Tibial artery (tissue), 4 donors: ENCODE data around the gene OVOL2.
"Not testable (repeated sequence)": the region's sequence is repeated elsewhere in the genome, so short reads cannot be mapped to it uniquely, and the experiment has no call there.

Source experiments
- DNase-seq, 2 donors: peaks; one replicate each; pipeline ENCODE4 v3.0.0-alpha.2; 2019
- H3K27ac ChIP-seq, 2 donors: fragments of 200-600 bp; sonication (generic) in 1 of 2; 1 replicate in 1 of 2; 2 replicates in 1 of 2; pipeline ENCODE4 v1.5.1; 2018 to 2019; ENCODE audit warnings: mild to moderate bottlenecking in 1 of 2
- H3K27me3 ChIP-seq, 2 donors: fragments of 200-600 bp; sonication (generic) in 1 of 2; one replicate each; pipeline versions ENCODE4 v1.5.1 to v1.6.0; 2016 to 2019
- H3K36me3 ChIP-seq, 3 donors: fragments of 200-600 bp; sonication (generic) in 2 of 3; one replicate each; pipeline ENCODE4 v1.5.1; 2016 to 2019; ENCODE audit warnings: mild to moderate bottlenecking in 2 of 3
- H3K4me1 ChIP-seq, 4 donors: fragments of 200-600 bp; sonication (generic) in 2 of 4; 1 replicate in 3 of 4; 2 replicates in 1 of 4; pipeline ENCODE4 v1.5.1; 2016 to 2019
- H3K4me3 ChIP-seq, 2 donors: fragments of 200-600 bp; sonication (generic) in 1 of 2; 1 replicate in 1 of 2; 2 replicates in 1 of 2; pipeline ENCODE4 v1.5.1; 2018 to 2019; ENCODE audit warnings: mild to moderate bottlenecking in 2 of 2
- H3K9me3 ChIP-seq, 3 donors: fragments of 200-600 bp; sonication (generic) in 1 of 3; one replicate each; pipeline ENCODE4 v1.5.1; 2016 to 2019
- CTCF ChIP-seq, 2 experiments: fragments of 200-600 bp in 1 of 2; fragments of 450-650 bp in 1 of 2; IDR thresholded peaks; one replicate each; pipeline ENCODE4 v1.5.1; 2017 to 2019; ENCODE audit warnings: antibody characterized with exemption in 2 of 2, mild to moderate bottlenecking in 1 of 2, moderate library complexity in 1 of 2
- intact Hi-C: fragments of 100-400 bp; cut with DNase I; formaldehyde crosslinking; loops from one replicate; pipeline ENCODE4 v1.15.0; 2023; ENCODE audit warnings: low total_unique reads

Gene OVOL2

DNA sequence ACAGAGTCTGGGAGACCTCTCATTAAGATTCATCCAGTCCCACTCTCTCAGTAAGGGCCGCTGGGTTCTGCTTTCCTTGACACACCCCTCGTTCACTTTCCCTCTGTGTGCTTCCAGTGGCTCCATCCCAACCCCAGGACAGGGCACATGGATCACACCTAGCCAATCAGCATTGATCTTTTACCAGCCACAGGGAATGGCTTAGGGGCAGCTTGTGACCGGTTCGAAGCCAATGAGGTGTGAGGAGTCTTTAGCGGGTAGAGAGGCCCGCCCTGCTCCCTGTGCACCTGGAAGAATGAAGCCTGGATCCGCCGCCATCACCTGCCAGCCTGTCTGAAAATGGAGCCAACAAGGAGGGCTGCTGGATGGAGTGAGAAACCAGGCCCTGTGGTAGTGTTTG is 35.2 kb upstream of the OVOL2 start:
- intact Hi-C loops = no loop called here
- Histone ChIP-seq H3K4me1 (no peaks in the 10 kb centered on the region), H3K27me3 (no peaks in the 10 kb centered on the region), H3K4me3 (no peak overlapping the region), H3K36me3 (no peaks in the 10 kb centered on the region), H3K27ac (no peak overlapping the region), H3K9me3 (no peaks in the 10 kb centered on the region)
- no peak for TF ChIP-seq CTCF (IDR thresholded peaks at IDR 0.05)
- DNase-seq = no peak

DNA sequence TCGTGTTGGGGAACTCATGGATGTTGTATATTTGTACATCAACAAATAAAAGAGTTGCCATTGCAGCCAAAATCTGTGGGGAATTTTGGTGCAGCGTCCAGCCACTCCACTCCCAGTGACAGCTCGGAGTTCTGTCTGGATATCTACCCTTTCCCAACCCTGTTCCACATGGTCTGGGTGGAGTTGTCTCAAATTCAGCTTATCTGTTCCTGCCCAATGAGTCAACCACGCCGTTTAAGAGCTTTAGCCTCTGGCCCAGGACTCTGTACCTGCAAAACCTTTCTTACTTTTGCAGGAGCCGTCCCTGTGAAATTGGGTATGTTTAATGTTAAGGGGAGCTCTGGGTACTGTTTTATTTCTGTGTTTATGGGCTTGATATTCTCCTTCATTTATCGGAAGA is 33.9 kb upstream of the OVOL2 start:
- no peak overlapping the region for H3K4me3 ChIP-seq
- no peaks in the 10 kb centered on the region for H3K27me3 ChIP-seq
- intact Hi-C loops = no loop called here
- no peak overlapping the region for H3K27ac ChIP-seq
- no peak for DNase-seq
- TF ChIP-seq CTCF (IDR thresholded peaks at IDR 0.05) = no peak
- no peaks in the 10 kb centered on the region for H3K36me3 ChIP-seq
- H3K4me1 ChIP-seq = no peaks in the 10 kb centered on the region
- no peaks in the 10 kb centered on the region for H3K9me3 ChIP-seq

GRCh38 chr20:18090477-18090876 is 32.8 kb upstream of the OVOL2 start:
- no peak for DNase-seq
- TF ChIP-seq CTCF (IDR thresholded peaks at IDR 0.05) = no peak
- Histone ChIP-seq H3K4me1 (no peaks in the 10 kb centered on the region), H3K9me3 (no peaks in the 10 kb centered on the region), H3K4me3 (no peak overlapping the region), H3K36me3 (no peaks in the 10 kb centered on the region), H3K27me3 (no peaks in the 10 kb centered on the region), H3K27ac (no peak overlapping the region)
- intact Hi-C loops = no loop called here

- intact Hi-C loops = no loop called here
- TF ChIP-seq CTCF (IDR thresholded peaks at IDR 0.05) = no peak
- Histone ChIP-seq H3K27me3 (no peaks in the 10 kb centered on the region), H3K27ac (no peak overlapping the region), H3K36me3 (no peaks in the 10 kb centered on the region), H3K4me3 (no peak overlapping the region), H3K4me1 (no peaks in the 10 kb centered on the region), H3K9me3 (no peaks in the 10 kb centered on the region)
- DNase-seq = no peak
Observed at GRCh38 chr20:18090044-18090443, 32.3 kb upstream of the OVOL2 start.

DNA sequence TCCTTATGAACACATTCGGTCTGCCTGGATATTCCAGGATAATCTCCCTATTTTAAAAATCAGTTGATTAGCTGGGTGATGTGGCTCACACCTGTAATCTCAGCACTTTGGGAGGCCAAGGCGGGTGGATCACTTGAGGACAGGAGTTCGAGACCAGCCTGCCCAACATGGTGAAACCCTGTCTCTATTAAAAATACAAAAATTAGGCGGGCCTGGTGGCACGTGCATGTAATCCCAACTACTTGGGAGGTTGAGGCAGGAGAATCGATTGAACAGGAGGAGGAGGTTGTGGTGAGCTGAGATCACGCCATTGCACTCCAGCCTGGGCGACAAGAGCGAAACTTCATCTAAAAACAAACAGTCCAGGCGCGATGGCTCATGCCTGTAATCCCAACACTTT is 31.1 kb upstream of the OVOL2 start:
- DNase-seq, intact Hi-C loops, H3K9me3 ChIP-seq, H3K27ac ChIP-seq, H3K36me3 ChIP-seq, H3K4me3 ChIP-seq, H3K4me1 ChIP-seq, H3K27me3 ChIP-seq: not testable (repeated sequence)

DNA sequence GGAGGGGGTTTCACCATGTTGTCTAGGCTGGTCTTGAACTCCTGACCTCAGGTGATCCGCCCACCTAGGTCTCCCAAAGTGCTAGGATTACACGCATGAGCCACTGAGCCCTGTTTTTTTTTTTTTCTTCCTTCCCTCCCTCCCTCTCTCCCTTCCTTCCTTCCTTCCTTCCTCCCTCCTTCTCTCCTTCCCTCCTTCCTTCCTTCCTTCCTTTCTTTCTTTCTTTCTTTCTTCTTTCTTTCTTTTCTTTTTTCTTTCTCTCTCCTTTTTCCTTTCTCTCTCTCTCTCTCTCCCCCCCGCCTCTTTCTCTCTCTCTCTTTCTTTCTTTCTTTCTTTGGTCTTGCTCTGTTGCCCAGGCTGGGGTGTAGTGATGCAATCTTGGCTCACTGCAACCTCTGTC is 30.6 kb upstream of the OVOL2 start:
- H3K4me1 ChIP-seq, H3K9me3 ChIP-seq, H3K27ac ChIP-seq, H3K4me3 ChIP-seq, intact Hi-C loops, H3K36me3 ChIP-seq, H3K27me3 ChIP-seq, DNase-seq: not testable (repeated sequence)

DNA sequence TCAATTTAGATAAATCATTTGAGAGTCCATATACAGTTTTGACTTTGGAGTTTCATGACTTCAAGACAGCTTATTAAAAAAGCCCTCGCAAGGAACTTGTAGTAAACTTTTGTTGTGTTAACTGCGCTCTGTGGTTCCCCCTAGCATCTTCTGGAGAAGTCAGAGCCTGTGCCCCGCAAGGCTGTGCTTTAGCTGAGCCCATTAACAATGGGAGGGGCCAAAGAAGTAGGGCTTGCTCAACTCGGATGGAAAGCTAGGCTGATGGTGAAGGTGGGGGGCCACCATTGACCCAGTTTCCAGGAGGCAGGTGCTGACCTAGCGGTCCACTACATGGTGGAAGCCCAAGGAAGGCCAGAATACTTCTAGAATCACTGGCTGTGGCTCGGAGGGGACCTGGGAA is 29.3 kb upstream of the OVOL2 start:
- no peaks in the 10 kb centered on the region for H3K36me3 ChIP-seq
- H3K4me1 ChIP-seq = no peaks in the 10 kb centered on the region
- no peak for DNase-seq
- H3K4me3 ChIP-seq = no peak overlapping the region
- intact Hi-C loops = no loop called here
- TF ChIP-seq CTCF (IDR thresholded peaks at IDR 0.05) = no peak
- no peaks in the 10 kb centered on the region for H3K9me3 ChIP-seq
- H3K27me3 ChIP-seq = no peaks in the 10 kb centered on the region
- H3K27ac ChIP-seq = no peak overlapping the region

- intact Hi-C loops, H3K27me3 ChIP-seq, DNase-seq, H3K4me1 ChIP-seq, H3K4me3 ChIP-seq, H3K36me3 ChIP-seq, H3K27ac ChIP-seq, H3K9me3 ChIP-seq: not testable (repeated sequence)
Observed at GRCh38 chr20:18080836-18081235, 23.1 kb upstream of the OVOL2 start.
